PC-9 (cell line): ENCODE data around the gene EVA1C. TPM values are rescaled to one million over a fixed set of nuclear protein-coding genes. Genes with fewer than 3 reads are reported as not detected.

Source experiments
- BruUV-seq: library from RNA; stranded (reverse); fragments of 400-500 nt; replicated peaks from 2 replicates; lab custom pipeline; 2021; lab: Mats Ljungman, UMichigan
- CTCF ChIA-PET: fragments of 300-600 bp; sonication (Branson Sonifier 250); formaldehyde crosslinking; loops from one replicate; lab custom pipeline; 2022; ENCODE audit warnings: antibody characterized with exemption; lab: Charles Lee
- POLR2A ChIA-PET: fragments of 300-600 bp; sonication (Branson Sonifier 250); formaldehyde crosslinking; loops from one replicate; lab custom pipeline; 2022; ENCODE audit warnings: antibody characterized with exemption; ENCODE audit not compliant: unreplicated experiment; lab: Charles Lee
- DNase-seq, 2 experiments: peaks; one replicate each; pipeline versions ENCODE4 v3.0.0 to v3.0.0-alpha.2; 2015 to 2022; ENCODE audit warnings: mixed read lengths in 1 of 2
- H2AFZ ChIP-seq: fragments of 200-600 bp; sonication (generic); 2 replicates; pipeline ENCODE4 v1.8.1; 2017; ENCODE audit warnings: antibody characterized with exemption
- H3F3A ChIP-seq: fragments of 200-600 bp; sonication (generic); 2 replicates; pipeline ENCODE4 v1.8.1; 2017; ENCODE audit warnings: antibody characterized with exemption, mild to moderate bottlenecking, low read depth; ENCODE audit not compliant: insufficient read depth
- H3K27ac ChIP-seq: fragments of 200-600 bp; sonication (generic); 2 replicates; pipeline ENCODE4 v1.6.1; 2016; ENCODE audit warnings: mixed run types
- H3K27me3 ChIP-seq: fragments of 200-600 bp; sonication (generic); 2 replicates; pipeline ENCODE4 v1.6.1; 2016; ENCODE audit warnings: low read depth, mixed run types; ENCODE audit not compliant: insufficient read depth
- H3K36me3 ChIP-seq: fragments of 200-600 bp; sonication (generic); 2 replicates; pipeline ENCODE4 v1.6.1; 2016; ENCODE audit warnings: low read depth, mixed run types
- H3K4me1 ChIP-seq: fragments of 200-600 bp; sonication (generic); replicated peaks from 2 replicates; pipeline ENCODE4 v1.6.1; 2016; ENCODE audit warnings: mixed run types; ENCODE audit not compliant: insufficient read depth
- H3K4me2 ChIP-seq: fragments of 200-600 bp; sonication (generic); 2 replicates; pipeline ENCODE4 v1.6.1; 2017; ENCODE audit warnings: mixed run types
- H3K4me3 ChIP-seq: fragments of 200-600 bp; sonication (generic); 2 replicates; pipeline ENCODE4 v1.6.1; 2016; ENCODE audit warnings: mixed run types
- H3K79me2 ChIP-seq: fragments of 200-600 bp; sonication (generic); 2 replicates; pipeline ENCODE4 v1.6.1; 2017; ENCODE audit warnings: low read depth, mixed run types
- H3K9me2 ChIP-seq: fragments of 200-600 bp; sonication (generic); 2 replicates; pipeline ENCODE4 v1.8.1; 2017; ENCODE audit warnings: mild to moderate bottlenecking; ENCODE audit not compliant: insufficient read depth
- H3K9me3 ChIP-seq: fragments of 200-600 bp; sonication (generic); 2 replicates; pipeline ENCODE4 v1.8.1; 2016; ENCODE audit warnings: low read depth; ENCODE audit not compliant: insufficient read depth
- H4K20me1 ChIP-seq: fragments of 200-600 bp; sonication (generic); 2 replicates; pipeline ENCODE4 v1.8.1; 2017; ENCODE audit not compliant: insufficient read depth
- EZH2 ChIP-seq: fragments of 200-600 bp; sonication (generic); IDR thresholded peaks from 2 replicates; pipeline ENCODE4 v1.8.0; 2017; ENCODE audit warnings: antibody characterized with exemption, low read depth
- intact Hi-C: fragments of 100-400 bp; cut with micrococcal nuclease; formaldehyde crosslinking; loops from one replicate; pipeline ENCODE4 v1.10.0; 2022; ENCODE audit not compliant: unreplicated experiment
- total RNA-seq: library from RNA; stranded (reverse); gene quantifications from 2 replicates; pipeline ENCODE4 v1.2.3, GENCODE V29; 2021
- TF ChIP-seq, protein P1 (sequence below): fragments of 200-600 bp; sonication (generic); conservative IDR thresholded peaks from 2 replicates; pipeline ENCODE4 v1.6.1; 2017; ENCODE audit warnings: mixed run types, antibody characterized with exemption, mild to moderate bottlenecking, moderate library complexity

The EVA1C gene
- total RNA-seq, 1 experiment from 2014 or later: 3.0 TPM

DNA sequence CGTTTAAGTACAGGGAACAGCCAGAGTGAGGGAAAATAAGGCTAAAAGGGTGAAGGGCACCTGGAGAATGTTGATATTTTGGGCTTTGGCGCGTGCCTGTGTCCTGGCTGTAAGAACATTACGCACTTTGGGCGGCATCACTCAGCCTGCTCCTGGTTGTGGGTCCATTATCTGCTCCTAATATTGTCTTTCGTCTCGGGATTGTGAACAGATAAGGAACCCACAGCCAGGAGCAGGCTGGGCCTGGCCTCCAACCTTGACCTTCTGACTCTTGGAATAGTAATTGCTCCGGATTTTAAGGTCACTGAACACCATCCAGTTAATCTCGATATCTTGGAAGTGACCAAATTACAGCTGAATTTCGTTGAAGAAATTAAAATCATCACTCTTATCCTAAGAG, 111.0 kb downstream of the EVA1C start:
- no peaks in the 10 kb centered on the region for H4K20me1 ChIP-seq
- no peaks in the 10 kb centered on the region for H3K9me2 ChIP-seq
- H3F3A ChIP-seq: no peaks in the 10 kb centered on the region
- no peak for TF ChIP-seq EZH2
- TF ChIP-seq, protein P1, sequence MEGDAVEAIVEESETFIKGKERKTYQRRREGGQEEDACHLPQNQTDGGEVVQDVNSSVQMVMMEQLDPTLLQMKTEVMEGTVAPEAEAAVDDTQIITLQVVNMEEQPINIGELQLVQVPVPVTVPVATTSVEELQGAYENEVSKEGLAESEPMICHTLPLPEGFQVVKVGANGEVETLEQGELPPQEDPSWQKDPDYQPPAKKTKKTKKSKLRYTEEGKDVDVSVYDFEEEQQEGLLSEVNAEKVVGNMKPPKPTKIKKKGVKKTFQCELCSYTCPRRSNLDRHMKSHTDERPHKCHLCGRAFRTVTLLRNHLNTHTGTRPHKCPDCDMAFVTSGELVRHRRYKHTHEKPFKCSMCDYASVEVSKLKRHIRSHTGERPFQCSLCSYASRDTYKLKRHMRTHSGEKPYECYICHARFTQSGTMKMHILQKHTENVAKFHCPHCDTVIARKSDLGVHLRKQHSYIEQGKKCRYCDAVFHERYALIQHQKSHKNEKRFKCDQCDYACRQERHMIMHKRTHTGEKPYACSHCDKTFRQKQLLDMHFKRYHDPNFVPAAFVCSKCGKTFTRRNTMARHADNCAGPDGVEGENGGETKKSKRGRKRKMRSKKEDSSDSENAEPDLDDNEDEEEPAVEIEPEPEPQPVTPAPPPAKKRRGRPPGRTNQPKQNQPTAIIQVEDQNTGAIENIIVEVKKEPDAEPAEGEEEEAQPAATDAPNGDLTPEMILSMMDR: no peak
- no peak overlapping the region for H2AFZ ChIP-seq
- ChIA-PET POLR2A (no interaction called here), CTCF (no interaction called here)
- no peak for DNase-seq
- H3K4me2 ChIP-seq: no peak overlapping the region
- H3K79me2 ChIP-seq: no peaks in the 10 kb centered on the region
- intact Hi-C loops: loop anchor here (5.0 kb wide), 1 partner anchor 111 kb away; the partner anchor contains the start of gene EVA1C
- H3K27me3 ChIP-seq: no peaks in the 10 kb centered on the region
- no peaks in the 10 kb centered on the region for H3K36me3 ChIP-seq
- no peaks in the 10 kb centered on the region for H3K4me1 ChIP-seq
- no peak overlapping the region for H3K27ac ChIP-seq
- H3K9me3 ChIP-seq: no peaks in the 10 kb centered on the region
- no TSS peak for BruUV-seq
- no peak overlapping the region for H3K4me3 ChIP-seq

DNA sequence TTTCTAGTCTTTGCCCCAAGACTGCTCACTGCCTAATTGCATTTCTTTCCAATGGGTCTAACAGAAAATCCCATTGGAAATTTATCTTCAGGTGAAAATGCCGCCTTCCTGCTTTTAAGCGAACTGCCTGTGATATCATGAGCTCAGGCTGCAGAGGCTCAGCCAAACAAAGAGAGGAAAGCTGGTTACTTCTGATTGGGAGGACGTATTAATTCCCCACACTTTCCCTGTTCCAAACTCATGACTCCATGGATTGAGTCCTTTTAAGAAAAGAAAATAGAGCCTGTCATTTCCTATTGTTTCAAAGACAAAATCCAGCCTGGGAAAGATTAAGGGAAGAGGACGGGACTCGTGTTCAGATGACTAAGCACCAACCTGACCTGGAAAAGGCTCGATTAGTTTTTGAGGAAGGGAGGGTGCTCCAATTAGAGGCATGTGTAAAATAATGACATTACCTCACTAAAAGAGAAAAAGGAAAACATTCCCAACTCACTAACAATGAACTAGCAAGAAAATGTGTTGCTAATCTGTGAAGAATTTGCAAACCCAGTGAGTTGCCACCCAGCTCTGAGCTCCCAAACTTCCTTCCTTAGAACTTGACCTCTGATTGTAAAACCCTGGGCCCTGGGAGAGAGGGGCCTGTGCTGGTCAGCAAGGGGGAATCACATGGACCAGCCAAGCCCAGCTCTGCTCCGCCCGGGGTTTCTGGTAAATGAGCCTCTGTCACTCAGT, 111.6 kb downstream of the EVA1C start:
- intact Hi-C loops: loop anchor here (5.0 kb wide), 1 partner anchor 112 kb away; the partner anchor contains the start of gene EVA1C
- H3K9me2 ChIP-seq: no peaks in the 10 kb centered on the region
- no TSS peak for BruUV-seq
- 0 out of 2 replicates have a peak overlapping the region, but pooled peaks have one; percentile 12 for H3K27ac ChIP-seq
- TF ChIP-seq EZH2: no peak
- TF ChIP-seq, protein P1: no peak
- H3K36me3 ChIP-seq: no peaks in the 10 kb centered on the region
- no peaks in the 10 kb centered on the region for H4K20me1 ChIP-seq
- H3K4me3 ChIP-seq: no peak overlapping the region
- no peaks in the 10 kb centered on the region for H3F3A ChIP-seq
- ChIA-PET CTCF (no interaction called here), POLR2A (no interaction called here)
- no peaks in the 10 kb centered on the region for H3K4me1 ChIP-seq
- H2AFZ ChIP-seq: no peak overlapping the region
- no peak overlapping the region for H3K4me2 ChIP-seq
- peak; percentile 9 to 58 for DNase-seq
- no peaks in the 10 kb centered on the region for H3K79me2 ChIP-seq
- no peaks in the 10 kb centered on the region for H3K9me3 ChIP-seq
- H3K27me3 ChIP-seq: no peaks in the 10 kb centered on the region

DNA sequence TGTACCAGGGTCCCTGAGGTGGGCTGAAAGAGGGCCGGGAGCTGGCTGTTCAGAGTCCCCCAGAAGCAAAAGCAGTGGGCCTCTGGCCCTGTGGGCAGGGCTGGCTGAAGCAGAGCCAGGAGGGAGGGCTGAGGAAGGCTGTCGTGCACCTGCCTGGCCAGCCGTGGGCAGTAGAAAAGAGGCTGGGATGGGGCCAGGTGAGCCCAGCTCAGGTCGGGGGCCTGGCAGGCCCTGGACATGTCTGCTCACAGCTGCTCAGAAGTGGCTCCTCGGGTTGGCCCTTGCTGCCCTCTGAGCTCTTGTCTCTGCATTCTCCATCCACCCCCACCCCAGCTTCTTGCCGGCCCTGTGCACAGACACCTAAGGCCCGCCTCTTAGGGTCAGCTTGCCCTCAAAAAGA, 112.8 kb downstream of the EVA1C start:
- H3K27ac ChIP-seq: no peak overlapping the region
- H3K36me3 ChIP-seq: no peaks in the 10 kb centered on the region
- TF ChIP-seq, protein P1: no peak
- TF ChIP-seq EZH2: no peak
- H3F3A ChIP-seq: no peaks in the 10 kb centered on the region
- H3K4me1 ChIP-seq: no peaks in the 10 kb centered on the region
- DNase-seq: no peak
- H3K4me2 ChIP-seq: no peak overlapping the region
- no peaks in the 10 kb centered on the region for H3K9me2 ChIP-seq
- no peaks in the 10 kb centered on the region for H3K79me2 ChIP-seq
- intact Hi-C loops: no loop called here
- H3K4me3 ChIP-seq: no peak overlapping the region
- H4K20me1 ChIP-seq: no peaks in the 10 kb centered on the region
- H2AFZ ChIP-seq: no peak overlapping the region
- ChIA-PET CTCF (no interaction called here), POLR2A (no interaction called here)
- BruUV-seq: no TSS peak
- no peaks in the 10 kb centered on the region for H3K9me3 ChIP-seq
- no peaks in the 10 kb centered on the region for H3K27me3 ChIP-seq
